AG09319 (cell line): ENCODE results near the gene AMMECR1.

Experiments
- DNase-seq: peaks from one replicate; pipeline ENCODE4 v3.0.0-alpha.2; 2010; ENCODE audit warnings: low read depth; ENCODE audit errors: extremely low read depth
- TF ChIP-seq, protein P1 (sequence below): IDR thresholded peaks from 2 replicates; pipeline ENCODE4 v1.5.1; 2011; ENCODE audit warnings: low read depth, mild to moderate bottlenecking, inconsistent platforms, low read length, moderate library complexity

Gene AMMECR1

DNA sequence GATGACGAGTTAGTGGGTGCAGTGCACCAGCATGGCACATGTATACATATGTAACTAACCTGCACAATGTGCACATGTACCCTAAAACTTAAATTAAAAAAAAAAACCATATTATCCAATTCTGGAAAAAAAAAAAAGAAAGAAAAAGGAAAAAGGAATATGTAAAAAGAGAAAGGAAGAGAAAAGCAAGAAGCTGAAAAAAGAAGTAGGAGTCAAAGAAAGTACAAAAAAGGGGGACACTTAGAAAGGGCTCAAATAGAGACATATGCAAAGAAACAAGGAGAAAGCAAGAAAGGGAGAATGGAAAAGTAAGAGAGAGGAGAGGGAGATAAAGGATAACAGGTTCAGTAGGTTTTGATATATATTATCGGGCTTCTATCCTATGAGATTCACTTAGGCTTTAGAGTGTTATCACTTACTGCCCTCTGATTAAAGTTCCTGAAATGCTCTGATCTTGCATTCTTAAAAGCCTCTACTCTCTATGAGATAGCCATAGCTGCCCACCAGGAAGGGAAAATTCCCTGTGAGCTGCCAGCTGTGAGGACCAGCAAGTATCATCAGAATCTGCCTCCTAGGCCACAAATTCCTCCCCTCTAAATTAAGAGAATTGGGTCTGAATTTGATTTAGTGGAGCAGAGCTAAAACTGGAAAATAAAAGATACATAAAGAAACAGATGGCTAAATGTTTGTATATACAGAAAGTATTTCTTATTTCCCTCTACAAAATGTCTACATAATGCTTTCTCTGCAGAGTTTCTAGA lies 95.2 kb downstream of the AMMECR1 start:
- no peak for DNase-seq
- TF ChIP-seq, protein P1, sequence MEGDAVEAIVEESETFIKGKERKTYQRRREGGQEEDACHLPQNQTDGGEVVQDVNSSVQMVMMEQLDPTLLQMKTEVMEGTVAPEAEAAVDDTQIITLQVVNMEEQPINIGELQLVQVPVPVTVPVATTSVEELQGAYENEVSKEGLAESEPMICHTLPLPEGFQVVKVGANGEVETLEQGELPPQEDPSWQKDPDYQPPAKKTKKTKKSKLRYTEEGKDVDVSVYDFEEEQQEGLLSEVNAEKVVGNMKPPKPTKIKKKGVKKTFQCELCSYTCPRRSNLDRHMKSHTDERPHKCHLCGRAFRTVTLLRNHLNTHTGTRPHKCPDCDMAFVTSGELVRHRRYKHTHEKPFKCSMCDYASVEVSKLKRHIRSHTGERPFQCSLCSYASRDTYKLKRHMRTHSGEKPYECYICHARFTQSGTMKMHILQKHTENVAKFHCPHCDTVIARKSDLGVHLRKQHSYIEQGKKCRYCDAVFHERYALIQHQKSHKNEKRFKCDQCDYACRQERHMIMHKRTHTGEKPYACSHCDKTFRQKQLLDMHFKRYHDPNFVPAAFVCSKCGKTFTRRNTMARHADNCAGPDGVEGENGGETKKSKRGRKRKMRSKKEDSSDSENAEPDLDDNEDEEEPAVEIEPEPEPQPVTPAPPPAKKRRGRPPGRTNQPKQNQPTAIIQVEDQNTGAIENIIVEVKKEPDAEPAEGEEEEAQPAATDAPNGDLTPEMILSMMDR, result no peak

DNA sequence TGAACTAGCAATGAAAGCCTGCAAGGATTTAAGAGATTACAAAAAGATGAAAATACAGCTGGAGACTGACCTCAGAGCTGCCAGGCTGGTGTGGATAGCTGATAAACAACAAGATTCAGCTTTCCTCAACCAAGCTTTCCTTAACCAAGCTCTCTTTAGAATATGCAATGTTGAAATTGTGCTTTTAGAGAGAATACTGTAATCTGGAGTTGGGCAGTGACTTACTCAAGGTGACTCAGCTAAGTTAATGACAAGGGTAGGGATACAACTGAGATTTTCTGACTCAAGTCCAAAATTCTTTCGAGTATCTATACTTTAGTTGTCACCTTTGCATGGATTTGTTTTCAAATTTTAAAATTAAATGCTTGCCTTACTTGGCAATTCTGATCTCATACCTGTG lies 98.0 kb downstream of the AMMECR1 start:
- no peak for DNase-seq
- TF ChIP-seq, protein P1, result no peak

DNA sequence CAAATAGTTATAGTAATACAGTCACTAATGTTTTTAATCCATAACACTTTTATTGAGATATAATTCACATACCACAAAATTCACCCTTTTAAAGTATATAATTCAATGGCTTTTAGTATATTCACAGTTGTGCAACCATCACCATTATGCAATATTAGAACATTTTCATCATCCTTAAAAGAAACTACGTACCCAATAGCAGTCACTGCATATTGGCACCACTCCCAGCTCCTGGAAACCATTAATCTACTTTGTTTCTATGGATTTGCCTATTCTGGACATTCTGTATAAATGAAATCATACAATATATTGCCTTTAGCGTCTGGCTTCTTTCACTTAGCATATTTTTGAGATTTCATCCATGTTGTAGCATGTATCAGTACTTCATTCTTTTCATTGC lies 99.3 kb downstream of the AMMECR1 start:
- TF ChIP-seq, protein P1, result no peak
- no peak for DNase-seq

DNA sequence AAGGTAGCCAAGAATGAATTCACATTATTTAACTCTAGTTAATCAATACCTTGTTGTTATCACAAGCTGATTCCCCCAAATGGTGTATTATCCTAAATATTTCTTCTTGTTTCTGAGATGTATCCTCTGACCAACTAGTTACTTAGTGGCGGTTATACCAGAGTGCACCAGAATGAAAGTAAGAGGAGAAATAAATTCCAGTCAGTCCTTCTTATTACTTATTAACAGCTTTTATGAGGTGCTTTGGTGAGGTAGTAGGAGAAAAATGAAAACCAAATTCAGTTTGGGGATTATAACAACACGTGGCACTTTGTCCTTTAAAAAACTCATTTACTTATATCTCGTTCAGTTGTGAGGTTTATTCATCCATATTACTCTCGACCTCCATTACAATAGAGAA lies 101.9 kb downstream of the AMMECR1 start:
- TF ChIP-seq, protein P1, result no peak
- DNase-seq, result no peak

DNA sequence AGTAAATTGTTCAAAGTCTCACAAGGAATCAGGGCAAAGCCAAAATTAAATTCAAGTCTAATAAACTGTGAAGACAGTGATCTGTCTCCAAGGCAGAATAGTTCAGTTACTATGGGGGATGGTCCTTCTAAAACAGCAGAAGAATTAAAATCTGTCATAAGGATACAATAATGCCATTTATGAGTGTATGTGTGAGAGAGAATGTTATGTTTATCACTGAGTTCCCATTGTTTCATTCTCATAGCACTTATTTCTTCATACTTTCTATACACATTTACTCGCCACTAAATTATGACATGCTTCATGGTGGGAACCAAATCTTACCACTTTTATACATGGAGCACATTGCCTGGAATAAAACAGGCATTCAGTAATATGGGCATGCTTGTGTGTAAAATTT lies 102.5 kb downstream of the AMMECR1 start:
- TF ChIP-seq, protein P1, result no peak
- DNase-seq, result no peak

- TF ChIP-seq, protein P1, result no peak
- DNase-seq, result no peak
These were observed 103.2 kb downstream of the AMMECR1 start for GRCh38 chrX:110214684-110215083.

DNA sequence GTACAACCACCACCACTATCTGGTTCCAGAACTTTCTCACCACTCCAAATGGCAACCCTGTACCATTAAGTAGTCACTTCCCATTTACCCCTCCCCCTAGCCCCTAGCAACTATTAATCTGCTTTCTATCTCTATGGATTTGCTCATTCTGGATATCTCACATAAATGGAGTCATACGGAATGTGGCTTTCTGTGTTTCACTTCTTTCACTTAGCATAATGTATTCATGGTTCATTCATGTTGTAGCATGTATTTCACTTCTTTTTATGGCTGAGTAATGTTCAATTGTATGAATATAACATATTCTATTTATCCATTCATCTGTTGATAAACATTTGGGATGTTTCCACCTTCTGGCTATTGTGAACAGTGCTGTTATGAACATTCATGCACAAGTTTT lies 104.7 kb downstream of the AMMECR1 start:
- no peak for DNase-seq
- TF ChIP-seq, protein P1, result no peak
